DOHH2 (cell line): Measurements from ENCODE around the gene SNX9.

ENCODE experiments used
- H3F3A ChIP-seq: fragments of 200-600 bp; sonication (generic), shearing (Covaris generic); 2 replicates; pipeline ENCODE4 v1.6.0; 2016; ENCODE audit warnings: antibody characterized with exemption, mild to moderate bottlenecking; ENCODE audit not compliant: control insufficient read depth, insufficient read depth
- H3K27ac ChIP-seq: fragments of 200-600 bp; sonication (generic); 2 replicates; pipeline ENCODE4 v1.5.1; 2014; ENCODE audit warnings: low read depth, mild to moderate bottlenecking, low read length, moderate library complexity
- H3K27me3 ChIP-seq: fragments of 200-600 bp; sonication (generic); 2 replicates; pipeline ENCODE4 v1.6.1; 2014; ENCODE audit warnings: mild to moderate bottlenecking, low read length, mixed read lengths; ENCODE audit not compliant: control insufficient read depth
- H3K36me3 ChIP-seq: fragments of 200-600 bp; sonication (generic); 2 replicates; pipeline ENCODE4 v1.6.1; 2014; ENCODE audit warnings: mild to moderate bottlenecking, low read length, moderate library complexity, mixed read lengths; ENCODE audit not compliant: control insufficient read depth
- H3K4me1 ChIP-seq: fragments of 200-600 bp; sonication (generic); 2 replicates; pipeline ENCODE4 v1.6.1; 2014; ENCODE audit warnings: mild to moderate bottlenecking, low read length, mixed read lengths; ENCODE audit not compliant: control insufficient read depth
- H3K4me2 ChIP-seq: fragments of 200-600 bp; sonication (generic); 2 replicates; pipeline ENCODE4 v1.6.0; 2014; ENCODE audit warnings: mild to moderate bottlenecking, low read length, moderate library complexity
- H3K4me3 ChIP-seq: fragments of 200-600 bp; sonication (generic); 2 replicates; pipeline ENCODE4 v1.5.1; 2014; ENCODE audit warnings: mild to moderate bottlenecking, low read length, mixed read lengths
- H3K79me2 ChIP-seq: fragments of 200-600 bp; sonication (generic); 2 replicates; pipeline ENCODE4 v1.6.1; 2014; ENCODE audit warnings: mild to moderate bottlenecking, low read length, mixed read lengths; ENCODE audit not compliant: control insufficient read depth
- H3K9me2 ChIP-seq: fragments of 200-600 bp; sonication (generic); replicated peaks from 2 replicates; pipeline ENCODE4 v1.6.1; 2014; ENCODE audit warnings: mild to moderate bottlenecking, low read length, mixed read lengths; ENCODE audit not compliant: control insufficient read depth
- H3K9me3 ChIP-seq: fragments of 200-600 bp; sonication (generic); 2 replicates; pipeline ENCODE4 v1.6.1; 2014; ENCODE audit warnings: antibody characterized with exemption, low read length, mixed read lengths; ENCODE audit not compliant: control insufficient read depth, insufficient read depth
- H4K20me1 ChIP-seq: fragments of 200-600 bp; sonication (generic); 2 replicates; pipeline ENCODE4 v1.6.0; 2014; ENCODE audit warnings: low read depth, mild to moderate bottlenecking, antibody characterized with exemption, low read length, moderate library complexity; ENCODE audit not compliant: control insufficient read depth, insufficient read depth
- CTCF ChIP-seq: fragments of 200-600 bp; sonication (generic); IDR thresholded peaks from one replicate; pipeline ENCODE4 v1.5.1; 2014; ENCODE audit warnings: antibody characterized with exemption, mild to moderate bottlenecking, low read depth, low read length; ENCODE audit not compliant: poor library complexity, severe bottlenecking
- EZH2phosphoT487 ChIP-seq: fragments of 200-600 bp; sonication (generic); IDR thresholded peaks from 2 replicates; pipeline ENCODE4 v1.6.1; 2017; ENCODE audit warnings: borderline replicate concordance, mild to moderate bottlenecking, antibody characterized with exemption, low read length, moderate library complexity, mixed read lengths

The SNX9 gene

GRCh38 chr6:157984128-157984527, 161.1 kb downstream of the SNX9 start:
- no peaks in the 10 kb centered on the region for H4K20me1 ChIP-seq
- no peaks in the 10 kb centered on the region for H3K36me3 ChIP-seq
- H3K79me2 ChIP-seq, result no peaks in the 10 kb centered on the region
- H3F3A ChIP-seq, result 0 out of 2 replicates have a peak, but pooled peaks cover 6% of the 10 kb centered on the region
- H3K4me1 ChIP-seq, result 0 out of 2 replicates have a peak, but pooled peaks cover 3% of the 10 kb centered on the region
- no peak overlapping the region for H3K4me3 ChIP-seq
- no peak overlapping the region for H3K4me2 ChIP-seq
- TF ChIP-seq EZH2phosphoT487, result no peak
- no peak for TF ChIP-seq CTCF
- peaks cover 51% of the 10 kb centered on the region for H3K27me3 ChIP-seq
- H3K9me2 ChIP-seq, result no peaks in the 10 kb centered on the region
- H3K27ac ChIP-seq, result no peak overlapping the region
- H3K9me3 ChIP-seq, result no peaks in the 10 kb centered on the region

- no peaks in the 10 kb centered on the region for H4K20me1 ChIP-seq
- H3K9me3 ChIP-seq, result no peaks in the 10 kb centered on the region
- no peak overlapping the region for H3K4me2 ChIP-seq
- no peaks in the 10 kb centered on the region for H3K36me3 ChIP-seq
- TF ChIP-seq CTCF (no peak), EZH2phosphoT487 (no peak)
- H3K27me3 ChIP-seq, result peaks cover 47% of the 10 kb centered on the region
- H3K27ac ChIP-seq, result no peak overlapping the region
- H3F3A ChIP-seq, result 0 out of 2 replicates have a peak, but pooled peaks cover 6% of the 10 kb centered on the region
- H3K9me2 ChIP-seq, result no peaks in the 10 kb centered on the region
- H3K4me1 ChIP-seq, result 0 out of 2 replicates have a peak, but pooled peaks cover 3% of the 10 kb centered on the region
- no peaks in the 10 kb centered on the region for H3K79me2 ChIP-seq
- no peak overlapping the region for H3K4me3 ChIP-seq
Observed at GRCh38 chr6:157984686-157985225, 161.7 kb downstream of the SNX9 start.

GRCh38 chr6:157985378-157986155, 162.5 kb downstream of the SNX9 start:
- no peak overlapping the region for H3K27ac ChIP-seq
- no peaks in the 10 kb centered on the region for H4K20me1 ChIP-seq
- peaks cover 8% of the 10 kb centered on the region for H3K4me1 ChIP-seq
- H3K36me3 ChIP-seq, result no peaks in the 10 kb centered on the region
- no peak overlapping the region for H3K4me3 ChIP-seq
- H3K79me2 ChIP-seq, result no peaks in the 10 kb centered on the region
- no peaks in the 10 kb centered on the region for H3K9me3 ChIP-seq
- no peaks in the 10 kb centered on the region for H3K9me2 ChIP-seq
- peaks cover 39% of the 10 kb centered on the region for H3K27me3 ChIP-seq
- no peak overlapping the region for H3K4me2 ChIP-seq
- TF ChIP-seq CTCF, result no peak
- no peak for TF ChIP-seq EZH2phosphoT487
- H3F3A ChIP-seq, result 0 out of 2 replicates have a peak, but pooled peaks cover 6% of the 10 kb centered on the region
